HG03045 (cell line): ENCODE measurements around the gene TBL3.

Source experiments
- ATAC-seq: cut with Tn5 transposase; IDR thresholded peaks from one replicate; pipeline ENCODE4 v1.9.1; 2021; ENCODE audit warnings: mild to moderate bottlenecking, moderate library complexity; ENCODE audit not compliant: unreplicated experiment

Gene TBL3

GRCh38 chr16:2013527-2013926 is 41.7 kb downstream of the TBL3 start:
- no peak for ATAC-seq

DNA sequence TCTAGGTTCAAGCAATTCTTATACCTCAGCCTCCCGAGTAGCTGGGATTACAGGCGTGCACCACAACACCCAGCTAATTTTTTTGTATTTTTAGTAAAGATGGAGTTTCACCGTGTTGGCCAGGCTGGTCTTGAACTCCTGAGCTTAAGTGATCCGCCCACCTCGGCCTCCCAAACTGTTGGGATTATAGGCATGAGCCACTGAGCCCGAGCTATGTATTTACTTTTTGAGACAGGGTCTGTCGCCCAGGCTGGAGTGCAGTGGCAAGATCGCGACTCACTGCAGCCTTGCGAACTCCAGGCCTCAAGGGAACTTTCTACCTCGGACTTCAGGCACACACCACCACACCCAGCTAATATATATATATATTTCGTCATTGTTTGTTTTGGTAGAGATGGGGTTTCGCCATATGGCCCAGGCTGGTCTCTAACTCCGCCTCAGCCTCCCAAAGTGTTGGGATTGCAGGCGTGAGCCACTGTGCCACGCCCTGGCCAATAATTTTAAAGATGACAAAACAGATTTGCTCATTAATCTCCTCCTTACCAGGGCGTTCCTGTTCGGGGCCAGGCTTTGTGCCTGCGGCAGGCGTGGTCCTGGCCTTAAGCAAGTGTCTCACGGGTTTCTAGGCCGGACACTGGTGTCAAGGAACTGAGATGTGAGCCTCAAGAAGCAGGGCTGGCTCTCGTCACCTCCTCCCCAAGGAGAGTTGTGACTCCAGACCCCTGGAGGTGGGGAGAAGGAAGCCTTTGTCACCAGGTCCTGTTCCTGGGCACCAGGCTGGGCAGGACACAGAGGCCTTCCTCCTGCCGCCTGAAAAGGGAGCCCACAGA is 43.5 kb downstream of the TBL3 start:
- no peak for ATAC-seq

- ATAC-seq, result no peak
These were observed 44.0 kb downstream of the TBL3 start for GRCh38 chr16:2015947-2016208.

- no peak for ATAC-seq
These were observed 44.6 kb downstream of the TBL3 start for GRCh38 chr16:2016407-2016922.

DNA sequence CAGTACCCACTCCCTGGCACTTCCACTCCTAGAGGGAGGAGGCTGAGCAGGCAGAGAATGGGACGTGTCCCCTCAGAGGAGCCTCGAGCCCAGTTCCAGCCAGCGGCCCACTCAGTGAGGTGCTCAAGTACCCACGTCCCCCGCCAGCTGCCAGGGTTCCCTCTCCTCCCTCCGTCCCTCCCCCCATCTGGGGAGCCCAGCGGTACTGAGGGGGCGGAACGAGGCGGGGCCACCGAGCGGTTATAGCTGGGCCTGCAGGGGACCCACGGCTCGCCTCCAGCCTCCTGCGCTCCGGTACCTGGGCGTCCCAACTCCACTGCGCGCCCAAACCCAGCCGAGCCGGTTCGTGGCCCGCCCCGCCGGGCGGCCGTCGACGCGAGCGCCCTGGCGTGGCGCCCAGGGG is 47.7 kb downstream of the TBL3 start, which contains the start of gene NPW:
Gene NPW (plus strand): TSS at position 268 of the 403 bp plus-strand sequence.
- ATAC-seq, result no peak

DNA sequence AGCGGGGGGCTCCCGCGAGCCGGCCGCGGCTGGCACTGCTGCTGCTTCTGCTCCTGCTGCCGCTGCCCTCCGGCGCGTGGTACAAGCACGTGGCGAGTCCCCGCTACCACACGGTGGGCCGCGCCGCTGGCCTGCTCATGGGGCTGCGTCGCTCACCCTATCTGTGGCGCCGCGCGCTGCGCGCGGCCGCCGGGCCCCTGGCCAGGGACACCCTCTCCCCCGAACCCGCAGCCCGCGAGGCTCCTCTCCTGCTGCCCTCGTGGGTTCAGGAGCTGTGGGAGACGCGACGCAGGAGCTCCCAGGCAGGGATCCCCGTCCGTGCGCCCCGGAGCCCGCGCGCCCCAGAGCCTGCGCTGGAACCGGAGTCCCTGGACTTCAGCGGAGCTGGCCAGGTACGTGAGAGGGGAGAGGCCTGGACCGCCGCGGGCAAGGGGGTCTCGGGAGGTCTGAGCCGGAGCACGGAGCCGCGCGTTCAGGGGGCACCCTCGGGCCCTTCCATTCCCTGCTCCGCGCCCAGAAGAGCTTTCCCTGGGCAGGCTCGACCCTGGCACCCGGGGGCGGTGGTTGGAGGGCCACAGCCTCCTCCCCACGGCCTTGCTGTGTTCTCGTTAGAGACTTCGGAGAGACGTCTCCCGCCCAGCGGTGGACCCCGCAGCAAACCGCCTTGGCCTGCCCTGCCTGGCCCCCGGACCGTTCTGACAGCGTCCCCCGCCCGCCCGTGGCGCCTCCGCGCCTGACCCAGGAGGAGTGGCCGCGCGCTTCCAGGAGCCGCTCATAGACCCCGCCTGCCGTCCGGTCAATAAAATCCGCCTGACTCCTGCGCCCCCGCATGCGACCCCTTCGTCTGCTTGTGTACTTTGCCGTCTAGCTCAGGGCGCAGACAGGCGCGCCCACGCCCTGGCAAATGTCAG is 48.3 kb downstream of the TBL3 start:
- ATAC-seq, result no peak

GRCh38 chr16:2022723-2023091 is 50.9 kb downstream of the TBL3 start:
- peak; percentile 4 for ATAC-seq

DNA sequence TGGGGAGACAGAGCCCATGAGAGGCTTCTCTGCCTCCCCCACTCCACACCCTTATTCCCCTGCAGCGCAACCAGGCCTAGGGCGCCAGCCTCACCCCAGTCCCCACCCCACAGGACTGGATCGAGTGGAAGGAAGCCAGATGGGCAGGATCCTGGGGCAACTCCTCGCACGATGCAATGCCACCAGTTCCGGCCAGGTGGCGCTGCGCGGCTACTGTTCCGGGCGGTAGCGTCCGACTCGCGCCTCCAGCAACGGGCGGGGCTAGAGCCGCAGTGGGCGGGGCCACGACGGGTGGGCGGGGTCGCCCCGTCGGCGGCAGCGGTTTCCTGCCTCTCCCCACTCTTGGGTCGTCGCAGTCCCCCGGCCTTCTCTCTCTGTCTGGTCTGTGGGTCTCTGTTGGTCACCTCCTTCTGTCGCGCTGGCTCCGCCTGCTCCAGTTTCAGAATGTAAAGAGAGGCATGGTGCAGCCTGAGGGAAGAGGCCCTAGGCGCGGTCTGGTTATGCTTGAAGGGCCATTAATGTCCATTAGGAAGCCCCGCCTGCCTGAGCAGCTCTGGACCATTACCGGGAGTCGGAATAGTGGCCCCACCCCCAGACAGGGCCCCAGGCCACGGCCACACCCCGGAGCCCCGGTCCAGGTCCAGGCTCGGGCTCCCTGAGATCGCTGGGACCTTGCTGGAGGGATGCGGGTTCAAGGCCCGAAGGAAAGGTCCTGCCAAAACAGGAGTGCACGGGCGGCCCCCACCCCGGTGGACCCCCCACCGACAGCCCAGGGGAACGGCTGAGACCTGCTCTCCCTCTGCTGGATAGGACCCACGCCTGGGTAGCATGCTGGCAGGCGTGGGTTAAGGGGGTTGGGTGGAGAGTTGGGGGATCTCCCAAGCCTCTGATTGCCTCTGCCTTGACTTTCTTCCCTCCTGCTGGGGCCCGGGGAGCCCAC is 51.5 kb downstream of the TBL3 start:
- ATAC-seq, result peak; percentile 73

- no peak for ATAC-seq
These were observed 52.2 kb downstream of the TBL3 start for GRCh38 chr16:2024032-2024420.

DNA sequence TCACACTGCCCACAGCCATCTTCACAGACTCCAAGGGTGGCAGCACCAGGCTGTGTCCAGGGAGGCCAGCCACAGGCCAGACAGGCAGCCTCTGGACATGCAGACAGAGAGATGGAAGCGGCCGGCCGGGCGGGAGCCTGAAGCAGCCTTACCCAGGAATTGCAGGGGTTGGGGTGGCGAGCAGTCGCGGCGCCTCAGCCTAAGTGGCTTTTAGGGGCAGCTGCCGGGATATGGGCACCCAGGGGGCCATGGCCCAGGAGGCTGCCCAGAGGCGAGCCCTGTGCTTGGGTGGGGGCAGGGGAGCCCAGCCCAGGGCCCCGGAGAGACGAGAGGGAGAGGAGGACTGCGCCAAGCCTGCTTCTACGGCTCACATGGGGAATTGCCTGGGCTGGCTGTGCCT is 53.4 kb downstream of the TBL3 start:
- ATAC-seq, result no peak

- no peak for ATAC-seq
These were observed 54.1 kb downstream of the TBL3 start for GRCh38 chr16:2025878-2026460.

GRCh38 chr16:2026461-2027023 is 54.7 kb downstream of the TBL3 start, which contains the start of gene NHERF2:
Gene NHERF2 (plus strand): TSS chr16:2026902. CDS start chr16:2027006, 104 bp downstream.
- ATAC-seq, result no peak

GRCh38 chr16:2027024-2028010 is 55.5 kb downstream of the TBL3 start:
- ATAC-seq, result no peak

DNA sequence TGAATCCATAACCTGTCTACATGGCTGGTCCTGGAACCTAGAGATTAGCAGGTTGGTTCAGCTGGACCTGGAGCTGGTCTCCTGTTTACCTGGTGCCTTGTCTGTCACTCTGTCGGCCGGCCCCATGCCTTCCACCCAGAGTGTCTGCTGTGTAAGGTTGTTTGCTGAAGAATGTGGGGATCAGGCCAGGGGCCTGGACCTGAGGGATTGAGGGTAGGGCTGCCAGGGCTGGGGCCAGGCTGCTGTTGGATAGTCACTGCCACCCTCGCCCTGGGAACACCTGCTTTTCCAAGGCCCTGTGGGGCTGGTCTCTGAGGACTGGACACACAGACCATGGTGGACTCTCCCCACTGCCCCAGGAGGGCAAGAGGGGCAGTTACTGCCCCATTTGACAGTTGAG is 56.3 kb downstream of the TBL3 start:
- ATAC-seq, result no peak

DNA sequence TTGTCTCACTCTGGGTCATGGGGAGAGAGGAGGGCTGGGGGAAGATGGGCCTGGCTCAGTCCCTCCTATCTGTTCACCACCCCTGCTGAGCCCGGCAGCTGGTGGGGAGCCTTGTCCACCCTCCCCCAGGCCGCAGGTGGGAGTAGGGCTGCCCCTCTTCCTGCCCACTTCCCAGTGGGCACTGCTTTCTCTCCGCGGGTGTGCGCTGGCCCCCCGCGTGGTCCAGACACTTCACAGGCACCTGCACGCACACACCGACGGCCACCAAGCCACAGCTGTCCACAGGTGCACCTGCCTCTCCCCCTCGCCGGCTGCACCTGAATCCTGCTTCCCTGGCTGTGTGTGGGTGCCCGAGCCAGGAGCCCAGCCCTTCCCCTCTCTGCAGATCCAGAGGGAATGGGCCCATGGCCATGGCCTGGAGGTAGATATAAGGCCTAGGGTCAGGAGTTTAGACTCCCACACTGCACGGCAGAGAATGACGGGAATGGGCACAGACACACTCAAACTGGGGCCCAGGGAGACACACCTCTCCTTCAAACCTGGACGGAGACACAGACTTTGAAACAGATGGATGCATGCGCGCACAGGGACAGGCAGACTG is 56.9 kb downstream of the TBL3 start:
- no peak for ATAC-seq

- no peak for ATAC-seq
These were observed 57.5 kb downstream of the TBL3 start for GRCh38 chr16:2029350-2029749.

DNA sequence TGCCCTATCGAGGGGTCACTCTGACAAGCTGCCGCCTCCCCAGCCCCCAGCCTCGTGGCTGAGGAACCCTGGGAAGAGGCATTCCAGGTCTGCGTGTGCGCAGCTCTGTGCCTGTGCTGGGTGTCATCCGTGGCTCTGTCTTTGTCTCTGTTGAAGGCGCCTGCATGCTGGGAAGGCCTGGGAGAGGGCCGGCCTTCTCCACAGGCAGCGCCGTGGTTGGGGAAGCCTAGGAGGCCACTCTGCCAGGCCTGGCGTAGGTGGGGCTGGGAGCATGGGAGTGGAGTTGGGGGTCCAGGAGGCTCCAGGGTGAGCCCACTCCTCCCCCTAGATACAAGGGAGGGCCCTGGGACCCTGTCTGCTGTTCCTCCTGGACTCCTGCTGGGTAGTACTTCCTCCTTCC is 58.2 kb downstream of the TBL3 start:
- ATAC-seq, result no peak

- ATAC-seq, result no peak
These were observed 59.3 kb downstream of the TBL3 start for GRCh38 chr16:2031081-2031577.
